ENCODE data around the gene RPRD2.

RPRD2 gene

DNA sequence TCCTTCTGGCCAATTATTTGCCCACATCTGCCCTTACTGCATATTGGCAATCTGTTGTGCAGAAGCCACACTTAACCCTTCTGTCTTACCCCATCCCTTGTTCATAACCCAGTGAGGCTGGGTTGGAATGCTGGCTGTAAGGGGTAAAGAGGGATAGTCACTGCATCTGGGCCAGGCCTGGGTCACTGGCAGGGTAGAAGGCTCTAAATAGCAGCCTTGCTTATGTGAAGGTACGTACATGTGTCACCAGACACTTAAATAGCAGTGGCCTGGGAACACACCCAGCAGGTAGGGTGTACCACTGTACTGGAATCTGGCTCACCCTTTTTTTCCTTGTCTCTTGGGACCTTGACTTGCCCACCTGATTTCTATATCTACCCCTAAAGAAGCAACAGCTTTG lies 113.4 kb downstream of the RPRD2 start:
- H3K4me3 ChIP-seq (ENCODE audit: low read depth, low read length): no peak overlapping the region
- DNase-seq (ENCODE audit: low read depth): no peak
- TF ChIP-seq, protein P1, sequence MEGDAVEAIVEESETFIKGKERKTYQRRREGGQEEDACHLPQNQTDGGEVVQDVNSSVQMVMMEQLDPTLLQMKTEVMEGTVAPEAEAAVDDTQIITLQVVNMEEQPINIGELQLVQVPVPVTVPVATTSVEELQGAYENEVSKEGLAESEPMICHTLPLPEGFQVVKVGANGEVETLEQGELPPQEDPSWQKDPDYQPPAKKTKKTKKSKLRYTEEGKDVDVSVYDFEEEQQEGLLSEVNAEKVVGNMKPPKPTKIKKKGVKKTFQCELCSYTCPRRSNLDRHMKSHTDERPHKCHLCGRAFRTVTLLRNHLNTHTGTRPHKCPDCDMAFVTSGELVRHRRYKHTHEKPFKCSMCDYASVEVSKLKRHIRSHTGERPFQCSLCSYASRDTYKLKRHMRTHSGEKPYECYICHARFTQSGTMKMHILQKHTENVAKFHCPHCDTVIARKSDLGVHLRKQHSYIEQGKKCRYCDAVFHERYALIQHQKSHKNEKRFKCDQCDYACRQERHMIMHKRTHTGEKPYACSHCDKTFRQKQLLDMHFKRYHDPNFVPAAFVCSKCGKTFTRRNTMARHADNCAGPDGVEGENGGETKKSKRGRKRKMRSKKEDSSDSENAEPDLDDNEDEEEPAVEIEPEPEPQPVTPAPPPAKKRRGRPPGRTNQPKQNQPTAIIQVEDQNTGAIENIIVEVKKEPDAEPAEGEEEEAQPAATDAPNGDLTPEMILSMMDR (IDR thresholded peaks at IDR 0.05; ENCODE audit: low read depth, low read length, missing control alignments): no peak

DNA sequence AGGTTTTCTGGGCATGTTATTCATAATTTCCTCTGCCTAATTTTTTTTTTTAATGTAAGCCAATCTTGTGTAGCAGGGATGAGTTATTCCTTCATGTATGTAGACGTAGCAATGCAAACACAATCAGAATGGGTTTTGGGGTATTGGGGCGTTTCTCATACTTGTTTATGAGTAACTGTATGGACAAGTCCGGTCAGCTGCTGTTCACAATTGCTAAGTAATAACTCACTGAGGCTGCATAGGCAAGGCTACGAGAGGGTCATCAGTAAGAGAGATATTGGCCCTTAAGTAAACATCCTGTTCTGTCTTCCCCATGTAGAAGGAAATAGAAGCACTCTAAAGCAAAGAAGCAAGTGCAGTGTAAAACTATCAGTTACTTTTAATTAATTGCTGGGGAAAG lies 113.8 kb downstream of the RPRD2 start:
- H3K4me3 ChIP-seq (ENCODE audit: low read depth, low read length): no peak overlapping the region
- no peak for DNase-seq (ENCODE audit: low read depth)
- TF ChIP-seq, protein P1 (IDR thresholded peaks at IDR 0.05; ENCODE audit: low read depth, low read length, missing control alignments): no peak

DNA sequence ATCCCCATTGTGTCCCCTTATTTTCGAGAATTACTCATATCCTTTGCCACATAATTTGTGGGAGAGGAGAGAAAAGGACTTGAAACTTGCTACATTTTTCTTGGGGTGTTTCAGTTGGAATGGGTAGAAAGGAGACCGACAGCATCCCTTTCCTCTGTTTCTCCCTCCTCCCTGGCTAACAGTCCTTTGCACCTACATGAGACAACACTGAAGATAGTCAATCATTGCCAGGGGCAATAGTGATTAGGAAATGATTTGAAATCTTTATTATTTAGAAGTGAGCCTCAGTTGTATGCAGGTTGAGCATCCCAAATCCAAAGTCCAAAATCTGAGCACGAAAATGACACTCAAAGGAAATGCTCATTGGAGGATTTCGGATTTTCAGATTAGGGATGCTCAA lies 115.4 kb downstream of the RPRD2 start:
- TF ChIP-seq, protein P1 (IDR thresholded peaks at IDR 0.05; ENCODE audit: low read depth, low read length, missing control alignments): no peak
- no peak overlapping the region for H3K4me3 ChIP-seq (ENCODE audit: low read depth, low read length)
- DNase-seq (ENCODE audit: low read depth): no peak

DNA sequence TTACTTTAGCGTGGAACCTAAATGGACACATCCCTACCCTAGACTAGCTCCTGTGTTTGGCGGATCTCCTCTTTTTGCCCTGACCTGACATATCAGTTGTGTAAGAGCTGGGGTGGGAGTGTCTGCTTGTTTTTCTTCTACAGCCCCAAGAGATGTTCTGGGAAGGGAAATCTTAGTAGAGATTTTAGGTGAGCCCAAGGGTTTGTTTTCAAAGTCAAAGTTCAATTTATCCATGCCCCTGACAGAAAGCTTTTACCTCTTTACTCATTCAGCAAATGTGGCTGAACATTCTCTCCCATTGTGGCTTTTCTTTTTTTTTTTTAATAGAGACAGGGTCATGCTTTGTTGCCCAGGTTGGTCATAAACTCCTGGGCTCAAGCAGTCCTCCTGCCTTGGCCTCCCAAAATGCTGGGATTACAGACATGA lies 116.0 kb downstream of the RPRD2 start:
- H3K4me3 ChIP-seq (ENCODE audit: low read depth, low read length): no peak overlapping the region
- TF ChIP-seq, protein P1 (IDR thresholded peaks at IDR 0.05; ENCODE audit: low read depth, low read length, missing control alignments): no peak
- DNase-seq (ENCODE audit: low read depth): no peak

DNA sequence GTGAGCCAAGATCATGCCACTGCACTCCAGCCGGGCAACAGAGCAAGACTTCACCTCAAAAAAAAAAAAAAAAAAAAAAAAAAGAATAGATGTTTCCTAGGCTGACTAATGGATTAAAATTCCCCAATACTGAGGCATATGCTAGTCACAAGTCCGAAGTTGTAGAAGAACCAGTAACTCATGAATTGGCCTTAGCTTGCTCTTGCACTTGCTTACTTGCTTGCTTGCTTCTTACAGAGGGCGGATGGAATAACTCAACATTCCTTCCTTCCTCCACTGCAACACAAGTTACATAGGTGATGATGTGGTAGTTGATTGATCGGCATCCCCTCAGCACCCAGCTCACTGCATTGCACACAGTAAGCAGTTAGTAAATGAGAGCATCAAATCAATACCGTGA lies 120.5 kb downstream of the RPRD2 start:
- TF ChIP-seq, protein P1 (IDR thresholded peaks at IDR 0.05; ENCODE audit: low read depth, low read length, missing control alignments): no peak
- DNase-seq (ENCODE audit: low read depth): no peak
- H3K4me3 ChIP-seq (ENCODE audit: low read depth, low read length): no peak overlapping the region

DNA sequence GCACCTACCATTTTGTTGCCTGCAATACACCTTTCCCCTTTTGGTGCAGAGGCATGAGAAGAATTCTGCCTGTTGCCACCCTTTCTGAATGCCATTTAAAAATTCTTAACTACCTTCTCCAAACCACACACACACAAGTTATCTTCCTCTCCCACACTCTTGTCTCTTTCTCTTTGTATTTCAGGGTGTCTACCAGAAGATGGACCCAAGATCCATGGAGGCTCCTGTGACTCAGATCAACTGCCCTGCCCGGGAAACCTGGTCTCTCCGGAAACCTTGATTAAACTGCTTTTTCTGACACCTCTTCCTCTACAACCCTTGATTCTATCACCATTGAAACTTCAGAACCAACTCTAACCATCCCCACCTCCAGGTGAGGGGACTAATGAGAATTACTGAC lies 120.9 kb downstream of the RPRD2 start:
- TF ChIP-seq, protein P1 (IDR thresholded peaks at IDR 0.05; ENCODE audit: low read depth, low read length, missing control alignments): no peak
- DNase-seq (ENCODE audit: low read depth): no peak
- H3K4me3 ChIP-seq (ENCODE audit: low read depth, low read length): no peak overlapping the region

DNA sequence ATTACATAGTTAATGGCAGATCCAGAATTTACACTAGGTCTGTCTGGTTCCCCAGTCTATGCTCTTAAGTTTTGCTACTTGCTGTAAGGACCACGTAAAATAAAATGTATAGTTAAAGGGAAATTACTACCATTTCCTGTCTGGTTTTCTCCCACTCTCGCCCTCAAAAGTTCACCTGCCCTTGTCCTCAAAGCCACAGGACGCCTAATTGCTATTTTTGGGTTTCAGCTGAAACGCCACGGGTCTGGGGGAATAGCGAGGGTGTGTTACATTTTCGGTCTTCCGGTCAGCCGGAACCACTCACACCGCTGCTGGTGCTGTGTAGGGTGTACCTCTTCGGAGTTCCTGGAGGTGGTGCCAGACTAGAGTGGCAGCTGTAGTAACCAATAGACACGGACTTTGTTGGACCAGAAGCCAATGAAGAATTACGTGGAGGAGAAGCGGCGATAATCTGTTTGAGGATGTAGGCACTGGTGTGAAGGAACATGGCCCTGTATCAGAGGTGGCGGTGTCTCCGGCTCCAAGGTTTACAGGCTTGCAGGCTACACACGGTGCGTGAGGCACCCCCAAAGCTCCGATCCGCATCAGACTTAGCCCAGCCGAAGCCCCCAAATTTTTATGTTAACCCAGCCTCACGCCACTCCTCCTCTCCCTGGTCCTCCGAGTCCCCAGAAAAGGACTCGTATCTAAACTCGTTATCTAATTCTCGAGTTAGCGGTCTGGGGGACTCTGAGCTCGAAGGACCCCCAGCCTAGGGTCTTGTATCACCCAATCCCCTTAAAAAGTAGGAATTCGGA lies 123.2 kb downstream of the RPRD2 start, which contains the start of gene TARS2:
Gene TARS2 (plus strand): TSS at position 454 of the 797 bp plus-strand sequence. CDS start 32 bp downstream, at position 486.
- DNase-seq (ENCODE audit: low read depth): peak; percentile 99
- peak within 1 kb of the TSS; percentile 91 for H3K4me3 ChIP-seq (ENCODE audit: low read depth, low read length)
- TF ChIP-seq, protein P1 (IDR thresholded peaks at IDR 0.05; ENCODE audit: low read depth, low read length, missing control alignments): no peak
